T-helper 1 cell treated with Interleukin-12 subunit alpha and Interleukin-12 subunit beta and Interleukin-4 antibody, amounts not matched to agents 30 ng/mL and 1 ng/mL, for 36 hours (primary cell): ENCODE data around the gene RPL26. TPM values are rescaled to one million over a fixed set of nuclear protein-coding genes. Genes with fewer than 3 reads are reported as not detected.
"Not testable (repeated sequence)": the region's sequence is repeated elsewhere in the genome, so short reads cannot be mapped to it uniquely, and the experiment has no call there.

ENCODE experiments used
- intact Hi-C: fragments of 100-400 bp; cut with micrococcal nuclease; formaldehyde crosslinking; loops from one replicate; pipeline ENCODE4 v1.15.1; 2024
- total RNA-seq: library from RNA; stranded (reverse); gene quantifications from 2 replicates; pipeline ENCODE4 v1.2.3, GENCODE V29; 2022

Gene RPL26
- total RNA-seq, 1 donor from 2014 or later = 1,712 TPM

DNA sequence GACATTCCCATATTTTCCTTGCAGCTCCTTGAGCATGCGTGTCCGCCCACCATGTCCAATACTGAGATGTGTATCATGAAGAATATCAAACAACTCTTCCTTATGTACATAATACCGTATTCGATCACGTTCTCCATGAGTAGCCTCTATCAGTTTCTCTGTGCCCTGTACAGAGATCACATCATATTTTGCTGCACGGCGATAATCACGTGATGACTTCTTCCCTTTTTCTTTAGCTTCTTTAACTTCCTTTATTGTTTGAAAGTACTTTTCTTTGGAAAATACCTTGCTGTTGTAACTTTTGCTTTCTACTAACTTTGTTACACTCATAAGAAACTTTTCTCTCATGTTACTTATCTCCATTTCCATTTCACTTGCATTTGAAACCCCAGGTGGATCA lies 13.0 kb downstream of the RPL26 start:
- intact Hi-C loops = no loop called here

DNA sequence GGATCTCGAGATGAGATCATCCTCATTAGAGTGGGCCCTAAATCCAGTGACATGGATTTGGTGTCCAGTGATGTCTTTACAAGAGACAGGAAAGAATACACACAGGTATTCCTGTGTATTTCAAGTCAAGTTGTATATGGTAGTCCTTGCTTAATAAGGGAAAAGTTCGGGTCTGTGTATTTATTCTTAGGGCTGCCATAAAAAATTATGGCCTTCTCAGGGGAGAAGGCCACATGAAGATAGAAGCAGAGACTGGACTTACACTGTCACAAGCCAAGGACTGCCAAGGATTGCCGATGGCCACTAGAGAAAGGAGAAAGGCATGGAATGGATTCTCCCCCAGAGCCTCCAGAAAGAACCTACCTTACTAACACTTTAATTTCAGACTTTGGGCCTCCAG lies 14.8 kb downstream of the RPL26 start:
- intact Hi-C loops = no loop called here

DNA sequence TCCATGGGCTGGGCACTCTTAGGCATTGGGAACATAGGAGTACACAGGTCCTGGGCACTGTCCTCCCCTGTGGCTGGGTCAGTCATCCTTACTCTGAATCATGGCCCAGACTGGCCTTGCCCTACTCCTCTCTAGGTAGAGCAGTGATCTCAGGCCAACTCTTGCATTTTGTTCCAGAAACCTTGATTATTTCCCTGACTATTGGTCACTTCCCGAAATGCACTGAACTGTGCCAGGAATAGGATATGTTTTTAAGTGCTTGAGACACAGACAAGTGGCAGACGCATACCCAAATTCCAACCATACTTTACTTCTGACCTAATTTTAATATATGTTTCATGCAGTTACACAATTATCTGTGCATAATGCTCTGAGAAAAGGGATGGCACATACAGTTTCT lies 16.8 kb downstream of the RPL26 start:
- intact Hi-C loops = no loop called here

DNA sequence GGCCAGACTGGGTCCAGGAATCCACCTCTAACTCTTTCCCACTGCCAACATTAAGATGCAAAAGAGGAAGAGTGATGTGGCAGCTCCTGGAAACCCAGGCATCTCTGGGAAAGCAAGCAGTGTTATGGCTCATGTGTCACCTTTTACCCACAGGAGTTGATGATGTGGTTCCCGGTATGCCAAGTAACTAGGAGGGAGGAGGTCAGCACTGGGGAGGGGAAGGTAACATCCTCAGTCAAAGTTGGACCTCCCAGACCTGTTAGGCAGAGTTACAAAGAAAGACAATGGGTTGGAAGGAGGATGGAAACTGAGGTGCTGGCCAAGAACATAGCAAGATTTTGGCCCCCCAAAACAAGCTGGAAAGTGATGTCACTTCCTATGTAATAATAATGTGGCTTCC lies 17.9 kb downstream of the RPL26 start:
- intact Hi-C loops = no loop called here

DNA sequence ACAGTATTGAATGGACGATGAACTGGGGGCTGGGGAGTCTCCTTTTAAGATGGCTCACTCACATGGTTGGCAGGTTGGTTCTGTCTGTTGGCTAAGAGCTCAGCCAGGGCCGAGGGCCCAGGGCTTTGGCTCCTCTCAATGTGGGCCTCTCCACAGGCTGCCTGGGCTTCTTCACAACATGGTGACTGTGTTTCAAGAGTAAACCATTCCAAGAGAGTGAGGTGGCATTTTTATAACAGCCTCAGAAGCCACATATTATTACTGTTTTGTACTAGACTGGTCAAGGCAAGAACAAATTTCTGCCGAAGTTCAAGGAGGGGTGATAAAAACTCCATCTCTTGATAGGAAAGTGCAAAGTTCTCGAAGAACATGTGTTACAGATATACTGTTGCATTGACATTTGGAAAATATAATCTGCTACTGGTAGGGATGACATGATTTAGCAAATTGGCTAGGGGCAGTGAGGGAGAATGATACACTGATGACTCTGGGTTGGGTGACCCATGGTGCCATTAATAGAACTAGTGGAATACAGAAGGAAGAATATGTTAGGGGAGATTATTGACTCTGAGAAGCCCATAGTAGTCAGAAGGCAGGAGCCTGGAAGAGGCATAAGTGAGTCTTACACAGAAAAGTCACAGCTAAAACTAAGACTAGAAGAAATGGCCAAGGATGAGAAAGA lies 20.2 kb downstream of the RPL26 start:
- intact Hi-C loops = no loop called here

DNA sequence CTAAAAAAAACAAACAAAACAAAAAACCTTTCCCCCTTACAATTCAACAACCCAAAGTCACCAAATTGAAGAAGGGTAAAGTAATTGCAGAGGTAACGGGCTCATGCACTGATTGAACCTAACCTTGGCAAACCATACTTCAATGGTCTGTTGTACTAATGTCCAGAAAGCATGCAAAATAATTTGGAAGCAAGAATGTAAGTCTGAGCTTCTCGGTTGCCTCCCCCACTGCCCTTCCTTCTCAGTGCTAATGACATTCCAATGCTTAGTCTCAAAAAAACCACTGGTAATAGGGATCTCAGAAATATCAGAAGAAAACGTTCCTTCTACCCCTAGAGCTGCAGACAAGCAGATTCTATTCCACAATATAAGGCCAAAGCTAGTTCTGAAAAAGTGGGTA lies 22.2 kb downstream of the RPL26 start:
- intact Hi-C loops = no loop called here

DNA sequence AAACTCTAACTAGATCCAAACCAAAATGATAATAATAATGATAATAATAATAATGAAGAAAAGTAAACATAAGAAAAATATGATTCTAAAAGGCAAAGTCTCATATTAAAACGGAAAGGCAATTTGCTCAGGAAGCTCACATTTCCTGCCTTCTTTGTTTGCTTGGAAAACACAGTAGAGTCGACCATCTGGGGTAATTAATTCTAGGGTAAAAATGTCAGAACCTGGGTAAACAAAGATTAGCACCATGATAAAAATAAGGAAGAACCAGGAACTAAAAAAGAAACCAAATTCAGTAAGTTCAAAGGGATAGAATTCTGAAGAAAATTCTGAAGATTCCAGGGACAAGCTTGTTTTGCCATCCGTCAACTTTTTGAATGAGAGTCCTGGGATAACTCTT lies 22.7 kb downstream of the RPL26 start:
- intact Hi-C loops = no loop called here

DNA sequence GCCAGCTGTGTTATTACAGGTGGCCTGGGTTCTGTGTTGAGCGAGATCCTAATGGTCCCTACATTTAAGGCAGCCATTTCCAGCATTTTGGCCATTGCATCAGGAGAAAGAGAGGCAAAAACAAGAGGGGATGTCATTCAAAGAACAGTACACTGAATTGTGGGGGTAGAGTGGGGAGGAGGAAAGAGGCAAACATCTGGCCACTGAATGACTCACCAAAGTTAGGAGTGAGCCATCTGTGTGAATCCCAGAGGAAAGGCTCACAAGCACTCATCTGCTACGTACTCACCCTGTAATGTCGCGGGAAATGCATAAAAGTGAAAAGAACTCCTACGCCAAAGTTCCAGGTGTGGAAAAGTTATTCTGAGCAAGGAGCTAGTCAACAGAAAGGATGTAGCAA lies 23.2 kb downstream of the RPL26 start:
- intact Hi-C loops = no loop called here

DNA sequence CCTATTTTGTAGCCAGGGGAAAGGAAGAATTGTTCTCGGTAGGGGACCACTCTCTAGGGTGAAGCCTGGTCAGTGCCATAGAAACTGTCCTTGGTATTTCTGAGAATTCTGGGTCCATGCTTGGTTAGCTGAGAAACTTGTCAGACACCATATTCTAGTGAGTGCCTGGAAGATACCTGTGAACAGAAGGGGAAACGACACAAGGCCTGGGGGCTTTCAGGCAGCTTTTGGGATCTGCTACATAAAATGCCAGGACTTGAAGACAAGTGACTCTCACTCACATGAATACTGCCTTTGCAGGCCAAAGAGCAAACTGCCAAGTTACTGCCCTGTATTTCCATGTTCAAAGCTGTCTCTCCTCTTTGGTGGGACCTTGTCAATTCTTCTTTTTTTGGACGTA lies 25.1 kb downstream of the RPL26 start:
- intact Hi-C loops = no loop called here

DNA sequence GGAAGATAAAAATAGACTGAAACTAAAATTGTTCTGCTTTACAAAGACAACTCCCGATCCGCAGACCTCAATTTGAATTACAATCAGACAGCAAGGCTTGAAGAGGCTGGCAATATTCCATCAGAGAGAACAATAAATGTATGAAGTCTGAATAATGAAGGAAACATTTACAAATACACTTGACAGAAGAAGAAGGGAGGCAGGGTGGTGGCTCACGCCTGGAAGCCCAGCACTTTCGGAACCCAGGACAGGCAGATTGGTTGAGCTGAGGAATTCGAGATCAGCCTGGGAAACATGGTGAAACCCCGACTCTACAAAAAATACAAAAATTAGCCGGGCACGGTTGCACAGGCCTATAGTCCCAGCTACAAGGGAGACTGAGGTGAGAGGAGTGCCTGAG lies 28.8 kb downstream of the RPL26 start:
- intact Hi-C loops = no loop called here

DNA sequence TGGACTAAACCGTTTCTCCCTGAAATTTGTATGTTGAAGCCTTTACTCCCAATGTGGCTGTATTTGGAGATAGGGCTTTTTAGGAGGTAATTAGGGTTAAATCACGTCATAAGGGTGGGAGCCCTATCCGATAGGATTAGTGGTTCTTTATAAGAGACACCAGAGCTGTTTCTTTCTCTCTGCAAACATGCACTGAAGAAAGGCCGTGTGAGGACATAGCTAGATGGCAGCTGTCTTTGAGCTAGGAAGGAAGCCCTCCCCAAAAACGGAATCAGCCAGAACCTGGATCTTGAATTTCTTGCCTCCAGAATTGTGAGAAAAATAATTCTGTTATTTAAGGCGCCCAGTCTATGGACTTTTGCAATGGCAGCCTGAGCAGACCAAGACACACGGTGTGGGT lies 29.3 kb downstream of the RPL26 start:
- intact Hi-C loops = no loop called here

DNA sequence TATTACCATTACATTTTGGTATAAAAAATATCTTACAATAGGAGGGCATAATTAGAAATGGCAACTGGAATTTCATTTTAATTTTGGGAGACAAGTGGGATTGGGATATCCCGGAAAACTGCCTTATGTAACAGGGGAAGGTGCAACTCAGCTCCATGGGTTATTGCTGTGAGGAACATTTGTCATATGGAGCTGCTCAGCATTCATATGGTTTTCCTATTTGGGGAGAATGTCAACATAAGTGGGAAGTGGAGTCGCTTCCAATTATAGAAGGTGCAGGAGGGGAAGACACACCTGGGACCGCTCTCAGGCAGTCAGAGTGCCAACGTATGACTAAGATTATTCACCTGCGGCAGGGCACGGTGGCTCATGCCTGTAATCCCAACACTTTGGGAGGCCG lies 32.7 kb downstream of the RPL26 start:
- intact Hi-C loops = no loop called here

DNA sequence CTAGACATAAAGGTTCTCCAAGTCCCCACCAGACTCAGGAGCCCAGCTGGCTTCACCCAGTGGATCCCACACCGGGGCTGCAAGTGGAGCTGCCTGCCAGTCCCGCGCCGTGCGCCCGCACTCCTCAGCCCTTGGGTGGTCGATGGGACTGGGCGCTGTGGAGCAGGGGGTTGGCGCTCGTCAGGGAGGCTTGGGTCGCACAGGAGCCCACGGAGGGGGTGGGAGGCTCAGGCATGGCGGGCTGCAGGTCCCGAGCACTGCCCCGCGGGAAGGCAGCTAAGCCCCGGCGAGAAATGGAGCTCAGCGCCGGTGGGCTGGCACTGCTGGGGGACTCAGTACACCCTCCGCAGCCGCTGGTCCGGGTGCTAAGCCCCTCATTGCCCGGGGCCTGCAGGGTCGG lies 36.0 kb downstream of the RPL26 start:
- intact Hi-C loops = not testable (repeated sequence)

DNA sequence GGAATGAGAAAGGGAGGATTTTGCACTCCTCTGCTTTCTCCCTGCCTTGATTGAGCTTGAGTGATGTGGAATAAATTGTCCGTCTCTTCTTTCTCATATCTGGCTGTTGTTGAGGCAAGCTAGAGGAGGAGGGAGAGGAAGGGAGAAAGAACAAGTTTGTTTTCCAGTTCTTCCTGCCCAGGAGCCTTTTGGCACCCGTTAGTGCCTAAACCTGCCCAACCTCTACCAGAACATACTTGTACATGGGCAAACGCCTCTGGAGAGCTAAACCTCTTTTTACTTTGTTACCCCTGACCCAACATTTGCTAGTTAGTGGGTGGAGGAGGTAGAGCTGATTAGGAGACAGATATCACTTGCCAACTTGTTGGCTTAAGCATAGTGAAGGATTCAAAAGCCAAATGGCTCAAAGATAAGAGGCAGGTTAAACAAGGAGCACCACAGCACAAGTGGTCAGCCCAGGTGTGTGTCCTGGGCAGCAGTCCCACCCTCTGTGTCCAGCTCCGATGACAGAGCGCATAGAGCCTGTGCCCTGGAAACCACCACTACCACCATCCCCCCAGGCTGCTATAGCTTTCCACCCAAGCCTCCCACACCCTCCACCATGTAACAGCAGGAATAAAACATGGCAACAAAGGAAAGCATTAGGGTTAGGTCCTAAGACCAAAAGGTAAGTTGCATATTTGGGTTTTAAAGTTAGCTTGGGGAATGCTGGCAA lies 36.9 kb downstream of the RPL26 start:
- intact Hi-C loops = no loop called here

DNA sequence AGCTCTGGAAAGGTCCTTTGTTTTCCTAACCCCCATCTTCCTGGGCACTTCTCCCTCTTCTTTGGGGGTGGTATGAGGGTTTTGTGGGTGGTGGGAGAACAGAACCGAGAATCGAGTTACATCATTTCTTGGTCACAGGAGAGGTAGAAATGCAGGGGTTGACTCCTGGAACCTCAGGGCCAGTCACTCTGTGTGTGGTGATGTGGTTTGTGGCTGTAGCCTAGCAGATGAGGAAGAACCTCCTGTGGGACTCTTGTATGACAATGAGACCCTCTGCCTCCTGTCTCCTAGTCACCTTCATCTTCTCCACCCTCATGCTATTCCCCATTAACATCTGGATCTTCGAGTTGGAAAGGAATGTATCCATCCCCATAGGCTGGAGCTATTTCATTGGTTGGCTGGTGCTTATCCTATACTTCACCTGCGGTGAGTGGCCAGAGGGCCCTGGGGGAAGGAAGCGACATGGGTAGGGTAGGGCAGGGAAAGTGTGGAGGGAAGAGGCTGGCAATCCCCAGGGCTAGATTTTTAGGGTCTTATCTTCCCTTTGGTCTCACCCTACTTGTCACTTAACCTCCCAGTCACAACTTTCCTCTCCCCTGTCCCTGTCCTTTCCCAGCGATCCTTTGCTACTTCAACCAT lies 37.8 kb downstream of the RPL26 start:
- intact Hi-C loops = no loop called here

DNA sequence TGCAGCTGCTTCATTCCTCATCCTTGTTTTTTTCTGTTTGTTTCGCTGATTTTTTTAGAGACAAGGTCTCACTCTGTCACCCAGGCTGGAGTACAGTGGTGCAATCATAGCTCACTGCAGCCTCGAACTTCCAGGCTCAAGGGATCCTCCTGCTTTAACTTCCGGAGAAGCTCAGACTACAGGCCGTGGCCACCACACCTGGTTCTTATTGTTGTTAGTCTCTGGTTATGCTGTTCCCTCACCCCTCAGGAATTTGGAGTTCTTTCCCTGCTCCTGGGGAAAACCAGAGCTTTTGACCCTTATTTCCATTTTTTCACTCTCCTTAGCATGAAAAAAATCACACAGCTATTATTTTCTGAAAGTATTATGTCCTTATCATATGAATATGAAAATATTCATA lies 41.5 kb downstream of the RPL26 start:
- intact Hi-C loops = no loop called here

DNA sequence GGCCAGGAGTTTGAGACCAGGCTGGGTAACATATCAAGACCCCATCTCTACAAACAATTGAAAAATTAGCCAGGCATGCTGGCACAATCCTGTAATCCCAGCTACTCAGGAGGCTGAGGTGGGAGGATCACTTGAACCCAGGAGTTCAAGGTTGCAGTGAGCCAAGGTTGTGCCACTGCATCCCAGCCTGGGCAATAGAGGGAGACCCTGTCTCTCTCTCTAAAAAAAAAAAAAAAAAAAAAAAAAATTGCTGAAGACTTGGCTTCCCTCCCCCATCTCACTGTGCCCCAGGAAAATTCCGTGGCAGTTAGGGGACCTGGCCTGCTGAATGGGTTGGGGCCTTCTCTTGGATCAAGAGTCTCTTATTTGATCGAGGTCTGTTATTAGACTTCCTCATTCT lies 43.5 kb downstream of the RPL26 start, which contains the start of gene ODF4:
Gene ODF4 (plus strand): TSS at position 301 of the 400 bp plus-strand sequence. CDS start 212 bp downstream, outside the sequence.
- intact Hi-C loops = no loop called here

DNA sequence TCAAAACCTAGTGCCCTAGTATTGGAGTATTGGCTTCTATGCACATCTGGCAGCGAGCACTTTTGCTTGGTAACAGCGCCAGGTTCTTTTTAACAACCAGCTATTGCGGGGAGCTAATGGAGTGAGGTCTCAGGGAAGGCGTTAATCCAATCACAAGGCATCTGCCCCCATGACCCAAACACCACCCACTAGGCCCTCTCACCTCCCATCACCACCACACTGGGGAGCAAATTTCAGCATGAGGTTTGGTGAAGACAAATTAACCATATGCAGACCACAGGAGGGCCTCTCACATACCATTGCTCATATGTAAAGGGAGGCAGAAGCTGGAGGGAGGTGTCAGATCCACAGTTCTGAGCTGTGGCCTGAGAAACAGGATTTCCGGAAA lies 44.2 kb downstream of the RPL26 start:
- intact Hi-C loops = no loop called here

DNA sequence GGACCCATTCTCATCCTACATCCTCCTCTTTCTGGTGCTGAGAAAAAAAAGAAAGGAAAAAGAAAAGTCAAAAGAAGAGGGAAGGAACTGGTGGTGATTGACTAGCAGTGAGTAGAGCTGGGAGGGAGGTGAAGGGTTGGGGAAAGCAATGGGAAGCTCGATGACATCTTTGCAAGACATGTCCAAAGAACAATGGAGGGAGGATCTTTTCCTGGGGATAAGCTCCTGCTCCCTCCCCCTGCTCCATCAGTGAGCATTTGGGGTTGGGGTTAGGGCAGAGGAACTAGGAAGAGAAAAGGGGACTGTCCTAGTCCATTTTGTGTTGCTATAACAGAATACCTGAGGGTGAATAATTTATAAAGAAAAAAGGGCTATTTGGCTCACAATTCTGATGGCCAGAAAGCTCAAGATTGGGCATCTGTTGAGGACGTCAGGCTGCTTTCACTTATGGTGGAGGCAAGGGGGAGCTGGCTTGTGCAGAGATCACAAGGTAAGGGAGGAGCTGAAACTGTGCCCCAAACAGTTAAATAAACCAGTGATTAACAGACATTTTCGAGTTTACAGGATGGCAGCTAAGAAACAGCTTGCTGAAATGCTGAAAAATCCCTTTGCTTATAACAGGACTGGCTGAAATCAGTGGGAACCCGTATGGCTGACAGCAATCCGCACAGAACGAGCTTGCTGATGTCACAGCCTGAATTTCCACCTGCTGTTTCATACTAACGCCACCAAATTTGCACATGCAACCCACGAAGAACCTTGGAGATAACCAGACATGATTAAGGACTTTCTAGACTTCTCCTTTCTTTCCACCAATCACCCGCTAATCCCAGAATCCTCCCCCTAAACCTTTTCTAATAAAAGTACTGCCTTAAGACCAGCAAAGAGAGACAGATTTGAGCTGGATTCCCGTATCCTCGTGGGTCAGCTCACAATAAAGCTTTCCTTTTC lies 44.9 kb downstream of the RPL26 start:
- intact Hi-C loops = no loop called here

DNA sequence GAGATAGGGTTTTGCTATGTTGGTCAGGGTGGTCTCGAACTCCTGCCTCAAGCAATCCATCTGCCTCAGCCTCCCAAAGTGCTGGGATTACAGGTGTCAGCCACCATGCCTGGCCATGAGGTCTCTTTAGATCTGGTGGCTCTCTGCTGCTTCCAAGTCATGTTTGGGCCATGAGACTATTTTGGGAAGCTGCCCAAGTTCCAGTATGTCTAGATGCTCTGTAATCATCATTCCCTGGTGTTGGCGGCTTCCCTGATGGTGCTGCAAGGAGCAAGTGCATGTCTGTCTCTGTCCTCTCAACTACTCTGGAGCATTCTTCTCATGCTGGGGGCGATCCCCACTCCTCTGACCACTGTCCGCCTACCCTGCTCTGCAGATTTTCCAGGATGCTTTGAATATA lies 49.7 kb downstream of the RPL26 start:
- intact Hi-C loops = no loop called here

DNA sequence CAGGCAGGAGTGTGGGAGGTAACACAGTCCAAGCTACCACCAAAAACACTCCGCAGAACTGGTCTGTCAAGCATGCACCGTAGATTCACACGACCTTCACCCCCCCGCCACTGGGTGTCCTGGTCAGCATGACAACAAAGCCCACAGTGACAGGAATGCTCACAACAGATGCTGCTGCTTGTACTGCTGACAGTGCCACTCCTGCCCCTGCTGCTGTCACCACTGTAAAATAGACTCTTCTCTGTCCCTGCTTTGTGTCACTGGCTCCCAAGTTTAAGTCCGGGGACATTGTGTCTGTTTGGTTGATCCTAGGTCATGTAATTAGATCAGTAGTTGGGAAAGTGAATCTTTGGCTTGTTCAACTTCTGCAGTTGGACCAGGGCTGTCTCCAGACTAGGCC lies 50.3 kb downstream of the RPL26 start:
- intact Hi-C loops = no loop called here

DNA sequence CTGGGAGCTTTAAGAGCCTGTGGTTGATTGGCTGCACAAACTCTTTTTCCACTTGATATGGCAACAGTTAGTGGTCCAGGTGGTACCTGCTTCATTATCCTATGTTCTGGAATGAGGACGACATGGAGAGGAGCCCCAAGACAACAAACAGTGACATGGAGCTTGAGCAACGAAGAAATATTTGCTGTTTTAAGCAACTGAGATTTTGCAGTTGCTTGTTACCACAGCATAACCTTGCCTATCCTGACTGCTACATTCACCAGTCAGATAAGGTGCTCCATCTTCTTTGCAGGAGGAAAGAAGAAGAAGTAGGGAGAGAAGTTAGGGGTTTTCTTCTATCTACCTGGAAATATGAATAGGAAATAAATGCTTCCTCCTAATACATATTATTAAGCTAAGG lies 50.9 kb downstream of the RPL26 start:
- intact Hi-C loops = no loop called here
